HG03575 (cell line): ENCODE results near the gene TYRP1.

Source experiments
- ATAC-seq: cut with Tn5 transposase; IDR thresholded peaks from one replicate; pipeline ENCODE4 v1.9.1; 2021; ENCODE audit not compliant: unreplicated experiment, insufficient number of reproducible peaks, low FRiP score; ENCODE audit errors: extremely low read depth

Gene TYRP1

GRCh38 chr9:12723409-12724028 is 30.3 kb downstream of the TYRP1 start:
- ATAC-seq: no peak

- ATAC-seq: no peak
Observed at GRCh38 chr9:12726795-12727194, 33.6 kb downstream of the TYRP1 start.

- no peak for ATAC-seq
Observed at GRCh38 chr9:12730198-12730597, 37.0 kb downstream of the TYRP1 start.

- no peak for ATAC-seq
Observed at GRCh38 chr9:12730927-12731326, 37.7 kb downstream of the TYRP1 start.

GRCh38 chr9:12732971-12733370 is 39.8 kb downstream of the TYRP1 start:
- ATAC-seq: no peak

GRCh38 chr9:12735665-12736064 is 42.5 kb downstream of the TYRP1 start:
- no peak for ATAC-seq

GRCh38 chr9:12737871-12738270 is 44.7 kb downstream of the TYRP1 start:
- no peak for ATAC-seq

GRCh38 chr9:12739014-12739652 is 45.9 kb downstream of the TYRP1 start:
- ATAC-seq: no peak

GRCh38 chr9:12740845-12741244 is 47.7 kb downstream of the TYRP1 start:
- no peak for ATAC-seq

- no peak for ATAC-seq
Observed at GRCh38 chr9:12748016-12748415, 54.8 kb downstream of the TYRP1 start.

- ATAC-seq: no peak
Observed at GRCh38 chr9:12748954-12749353, 55.8 kb downstream of the TYRP1 start.

GRCh38 chr9:12753931-12754330 is 60.7 kb downstream of the TYRP1 start:
- ATAC-seq: no peak

GRCh38 chr9:12759761-12760160 is 66.6 kb downstream of the TYRP1 start:
- ATAC-seq: no peak
